Activated CD8-positive, alpha-beta T cell treated with anti-CD3 and anti-CD28 coated beads for 36 hours (primary cell): ENCODE data around the gene CAP1. TPM values are rescaled to one million over a fixed set of nuclear protein-coding genes. Genes with fewer than 3 reads are reported as not detected.
"Not testable (repeated sequence)": the region's sequence is repeated elsewhere in the genome, so short reads cannot be mapped to it uniquely, and the experiment has no call there.

Experiments used
- ATAC-seq: fragments of 200-7000 bp; cut with Tn5 transposase; one replicate; pipeline ENCODE4 v1.10.0; 2021; ENCODE audit warnings: mild to moderate bottlenecking, moderate library complexity
- CTCF ChIA-PET: fragments of 350-600 bp; sonication (Branson Sonifier 250); formaldehyde crosslinking; loops from one replicate; lab custom pipeline; 2021; ENCODE audit warnings: antibody characterized with exemption; lab: Charles Lee
- POLR2A ChIA-PET: fragments of 350-600 bp; sonication (Branson Sonifier 250); formaldehyde crosslinking; loops from one replicate; lab custom pipeline; 2021; ENCODE audit warnings: antibody characterized with exemption; lab: Charles Lee
- DNase-seq: peaks from one replicate; pipeline ENCODE4 v3.0.0-alpha.2; 2020
- H3K27ac Mint-ChIP-seq: one replicate; pipeline ENCODE4 v1.8.0; 2021; ENCODE audit warnings: mild to moderate bottlenecking, mixed read lengths
- H3K27me3 Mint-ChIP-seq: one replicate; pipeline ENCODE4 v1.8.0; 2021; ENCODE audit warnings: mixed read lengths
- H3K36me3 Mint-ChIP-seq: one replicate; pipeline ENCODE4 v1.8.0; 2021; ENCODE audit warnings: low read depth, mixed read lengths
- H3K4me1 Mint-ChIP-seq: one replicate; pipeline ENCODE4 v1.8.0; 2021; ENCODE audit warnings: low read depth, mixed read lengths
- H3K4me3 Mint-ChIP-seq: one replicate; pipeline ENCODE4 v1.8.0; 2021; ENCODE audit warnings: mild to moderate bottlenecking, moderate library complexity, mixed read lengths
- H3K9me3 Mint-ChIP-seq: one replicate; pipeline ENCODE4 v1.8.0; 2021; ENCODE audit warnings: mixed read lengths
- CTCF ChIP-seq: fragments of 200-600 bp; IDR thresholded peaks from one replicate; pipeline ENCODE4 v1.8.0; 2022; ENCODE audit warnings: antibody characterized with exemption, mild to moderate bottlenecking
- intact Hi-C: fragments of 100-400 bp; cut with micrococcal nuclease; formaldehyde crosslinking; loops from one replicate; pipeline ENCODE4 v1.10.0; 2022
- total RNA-seq, 2 experiments: library from RNA; stranded (reverse); gene quantifications; one replicate each; pipeline ENCODE4 v1.2.3, GENCODE V29; 2021

CAP1 gene
- total RNA-seq, 2 experiments from 2014 or later = 511 to 512 TPM

- peak overlapping the region; percentile 47 for H3K27ac Mint-ChIP-seq
- H3K4me3 Mint-ChIP-seq = no peak overlapping the region
- ATAC-seq = no peak
- no peaks in the 10 kb centered on the region for H3K9me3 Mint-ChIP-seq
- CTCF ChIA-PET = no interaction called here
- no peaks in the 10 kb centered on the region for H3K27me3 Mint-ChIP-seq
- peaks cover 8% of the 10 kb centered on the region for H3K36me3 Mint-ChIP-seq
- no peak for DNase-seq
- intact Hi-C loops = loop anchor here (10.0 kb wide), 2 partner anchors 112 to 222 kb away; no protein-coding TSS in a partner anchor
- POLR2A ChIA-PET = no interaction called here
- TF ChIP-seq CTCF = no peak
- peaks cover 42% of the 10 kb centered on the region for H3K4me1 Mint-ChIP-seq
Measured at GRCh38 chr1:40036574-40036973, 4.0 kb upstream of the CAP1 start.

GRCh38 chr1:40037254-40037653 is 3.3 kb upstream of the CAP1 start:
- H3K27ac Mint-ChIP-seq, ATAC-seq, H3K27me3 Mint-ChIP-seq, H3K9me3 Mint-ChIP-seq, POLR2A ChIA-PET, DNase-seq, H3K4me3 Mint-ChIP-seq: not testable (repeated sequence)
- peaks cover 13% of the 10 kb centered on the region for H3K36me3 Mint-ChIP-seq
- peaks cover 43% of the 10 kb centered on the region for H3K4me1 Mint-ChIP-seq
- intact Hi-C loops = loop anchor here (10.0 kb wide), 2 partner anchors 112 to 222 kb away; no protein-coding TSS in a partner anchor
- CTCF ChIA-PET = interaction anchor here (1.4 to 1.6 kb wide), 3 partner anchors 9 to 118 kb away, joined by 4 to 6 read pairs (median 5); no protein-coding TSS in a partner anchor

GRCh38 chr1:40038697-40039096 is 1.8 kb upstream of the CAP1 start:
- POLR2A ChIA-PET = interaction anchor here (0.7 to 2.6 kb wide), 5 partner anchors 22 to 364 kb away, joined by 3 to 11 read pairs (median 4); partner anchors contain the start of gene MFSD2A
- Mint-ChIP-seq H3K27me3 (no peaks in the 10 kb centered on the region), H3K27ac (peak overlapping the region; percentile 97), H3K4me1 (peaks cover 52% of the 10 kb centered on the region), H3K36me3 (peaks cover 24% of the 10 kb centered on the region), H3K4me3 (peak overlapping the region; percentile 94), H3K9me3 (no peaks in the 10 kb centered on the region)
- DNase-seq (no peak), ATAC-seq (no peak)
- intact Hi-C loops = loop anchor here (10.0 kb wide), 2 partner anchors 114 to 224 kb away; no protein-coding TSS in a partner anchor
- no peak for TF ChIP-seq CTCF
- CTCF ChIA-PET = interaction anchor here (1.2 to 1.9 kb wide), 5 partner anchors 8 to 136 kb away, joined by 4 to 7 read pairs (median 5); no protein-coding TSS in a partner anchor

- Mint-ChIP-seq H3K9me3 (no peaks in the 10 kb centered on the region), H3K27me3 (no peaks in the 10 kb centered on the region), H3K4me1 (peaks cover 53% of the 10 kb centered on the region), H3K36me3 (peaks cover 30% of the 10 kb centered on the region), H3K4me3 (peak overlapping the region; percentile 94), H3K27ac (peak overlapping the region; percentile 97)
- no peak for TF ChIP-seq CTCF
- CTCF ChIA-PET = interaction anchor here (0.9 to 1.9 kb wide), 5 partner anchors 9 to 137 kb away, joined by 3 to 7 read pairs (median 4); no protein-coding TSS in a partner anchor
- ATAC-seq (no peak), DNase-seq (no peak)
- POLR2A ChIA-PET = interaction anchor here (0.6 to 2.6 kb wide), 8 partner anchors 10 to 364 kb away, joined by 3 to 11 read pairs (median 5); partner anchors contain the start of gene MFSD2A
- intact Hi-C loops = loop anchor here (10.0 kb wide), 2 partner anchors 114 to 224 kb away; no protein-coding TSS in a partner anchor
Measured at GRCh38 chr1:40039245-40039756, 1.2 kb upstream of the CAP1 start.

GRCh38 chr1:40039757-40040510 is 595 bp upstream of the CAP1 start:
- POLR2A ChIA-PET = interaction anchor here (0.6 to 2.6 kb wide), 14 partner anchors 8 to 301 kb away, joined by 3 to 11 read pairs (median 4); partner anchors contain the start of genes MFSD2A and PPIE
- CTCF ChIA-PET = interaction anchor here (0.9 to 1.9 kb wide), 5 partner anchors 10 to 138 kb away, joined by 3 to 7 read pairs (median 4); no protein-coding TSS in a partner anchor
- peaks cover 48% of the 10 kb centered on the region for H3K4me1 Mint-ChIP-seq
- peak overlapping the region; percentile 97 for H3K27ac Mint-ChIP-seq
- ATAC-seq = peak; percentile 45
- intact Hi-C loops = loop anchor here (10.0 kb wide), 2 partner anchors 115 to 225 kb away; no protein-coding TSS in a partner anchor
- H3K36me3 Mint-ChIP-seq = peaks cover 31% of the 10 kb centered on the region
- peak; percentile 91 for DNase-seq
- H3K4me3 Mint-ChIP-seq = peak overlapping the region; percentile 94
- no peak for TF ChIP-seq CTCF
- no peaks in the 10 kb centered on the region for H3K9me3 Mint-ChIP-seq
- H3K27me3 Mint-ChIP-seq = no peaks in the 10 kb centered on the region
